HCT116 (cell line): ENCODE data around the gene PPP1R37. TPM values are rescaled to one million over a fixed set of nuclear protein-coding genes. Genes with fewer than 3 reads are reported as not detected.

Experiments used
- ATAC-seq: fragments of 200-7000 bp; cut with Tn5 transposase; 2 replicates; pipeline ENCODE4 v1.9.1; 2020; ENCODE audit warnings: mild to moderate bottlenecking, moderate library complexity
- BruUV-seq: library from RNA; stranded (reverse); fragments of 400-500 nt; replicated peaks from 2 replicates; lab custom pipeline; 2021; lab: Mats Ljungman, UMichigan
- CTCF ChIA-PET: fragments of 300-600 bp; sonication (Branson Sonifier 250); formaldehyde crosslinking; loops from one replicate; lab custom pipeline; 2021; ENCODE audit warnings: antibody characterized with exemption; lab: Charles Lee
- POLR2A ChIA-PET: fragments of 300-600, 350-600 bp; sonication (Branson Sonifier 250); formaldehyde crosslinking; loops from one replicate; lab custom pipeline; 2021; ENCODE audit warnings: antibody characterized with exemption; lab: Charles Lee
- RAD21 ChIA-PET, 2 experiments: fragments of 300-600 bp; sonication (Branson Sonifier 250); formaldehyde crosslinking; loops; one replicate each; lab custom pipeline; 2023; ENCODE audit warnings: low total read pairs in 2 of 2; ENCODE audit not compliant: uncharacterized antibody in 2 of 2, unreplicated experiment in 2 of 2, low non-redundant PET in 1 of 2; lab: Charles Lee
- DNase-seq: peaks from one replicate; pipeline ENCODE4 v3.0.0-alpha.2; 2010; ENCODE audit warnings: low read depth, low spot score
- H2AFZ ChIP-seq: fragments of 200-600 bp; shearing (Covaris generic), sonication (generic); 2 replicates; pipeline ENCODE4 v1.6.1; 2017; ENCODE audit warnings: low read depth, mixed run types, mixed read lengths, antibody characterized with exemption, low read length; ENCODE audit not compliant: poor library complexity, severe bottlenecking
- H3K27ac ChIP-seq: 2 replicates; pipeline ENCODE4 v1.5.1; 2012; ENCODE audit warnings: low read depth, low read length
- H3K27me3 ChIP-seq: fragments of 200-600 bp; sonication (generic); 2 replicates; pipeline ENCODE4 v1.6.1; 2016; ENCODE audit warnings: mixed run types, low read length, mixed read lengths; ENCODE audit not compliant: insufficient read depth
- H3K36me3 ChIP-seq, 2 experiments: fragments of 200-500 bp in 1 of 2; fragments of 200-600 bp in 1 of 2; sonication (Bioruptor generic) in 1 of 2; sonication (generic) in 1 of 2; 2 replicates each; pipeline versions ENCODE4 v1.5.1 to v1.6.1; 2014 to 2016; ENCODE audit warnings: low read length in 2 of 2, inconsistent platforms in 1 of 2, mixed read lengths in 1 of 2, mixed run types in 1 of 2; ENCODE audit not compliant: insufficient read depth in 2 of 2, control insufficient read depth in 1 of 2
- H3K4me1 ChIP-seq, 2 experiments: fragments of 200-600 bp in 1 of 2; sonication (generic) in 1 of 2; 2 replicates each; pipeline versions ENCODE4 v1.5.1 to v1.6.1; 2012 to 2017; ENCODE audit warnings: low read length in 2 of 2, inconsistent platforms in 1 of 2, mild to moderate bottlenecking in 1 of 2, mixed read lengths in 1 of 2, mixed run types in 1 of 2, moderate library complexity in 1 of 2; ENCODE audit not compliant: insufficient read depth in 2 of 2, control insufficient read depth in 1 of 2
- H3K4me2 ChIP-seq: fragments of 200-600 bp; sonication (generic); 2 replicates; pipeline ENCODE4 v1.6.1; 2017; ENCODE audit warnings: mixed run types, low read length, mixed read lengths
- H3K4me3 ChIP-seq, 2 experiments: fragments of 200-600 bp in 1 of 2; sonication (generic) in 1 of 2; replicated peaks in 1 of 2; 2 replicates each; pipeline ENCODE4 v1.5.1; 2011 to 2016; ENCODE audit warnings: low read length in 2 of 2, control low read depth in 1 of 2, low read depth in 1 of 2, mild to moderate bottlenecking in 1 of 2, mixed read lengths in 1 of 2, mixed run types in 1 of 2
- H3K79me2 ChIP-seq: fragments of 200-600 bp; sonication (generic); 2 replicates; pipeline ENCODE4 v1.6.1; 2017; ENCODE audit warnings: mild to moderate bottlenecking, mixed run types, low read length, moderate library complexity, mixed read lengths; ENCODE audit not compliant: insufficient read depth
- H3K9ac ChIP-seq: fragments of 200-600 bp; sonication (generic); 2 replicates; pipeline ENCODE4 v1.6.1; 2016; ENCODE audit warnings: low read length, mixed read lengths
- H3K9me2 ChIP-seq: fragments of 200-600 bp; sonication (generic), shearing (Covaris generic); 2 replicates; pipeline ENCODE4 v1.6.1; 2017; ENCODE audit warnings: mixed run types, mild to moderate bottlenecking, moderate library complexity; ENCODE audit not compliant: insufficient read depth
- H3K9me3 ChIP-seq, 2 experiments: fragments of 200-500 bp in 1 of 2; fragments of 200-600 bp in 1 of 2; sonication (Bioruptor generic) in 1 of 2; sonication (generic) in 1 of 2; 2 replicates each; pipeline ENCODE4 v1.6.1; 2014 to 2017; ENCODE audit warnings: low read length in 2 of 2, mixed read lengths in 2 of 2, inconsistent platforms in 1 of 2, low read depth in 1 of 2, mild to moderate bottlenecking in 1 of 2, mixed run types in 1 of 2, moderate library complexity in 1 of 2; ENCODE audit not compliant: control insufficient read depth in 1 of 2, insufficient read depth in 1 of 2
- H4K20me1 ChIP-seq: fragments of 200-600 bp; sonication (generic), shearing (Covaris generic); 2 replicates; pipeline ENCODE4 v1.6.1; 2017; ENCODE audit warnings: mixed run types, mild to moderate bottlenecking, moderate library complexity; ENCODE audit not compliant: insufficient read depth
- CEBPB ChIP-seq: IDR thresholded peaks from 2 replicates; pipeline ENCODE4 v1.6.1; 2012; ENCODE audit warnings: low read depth
- EZH2 ChIP-seq: fragments of 200-600 bp; sonication (generic); IDR thresholded peaks from 2 replicates; pipeline ENCODE4 v1.6.1; 2017; ENCODE audit warnings: antibody characterized with exemption, mixed run types
- FOSL1 ChIP-seq: IDR thresholded peaks from 2 replicates; pipeline ENCODE4 v1.6.1; 2012; ENCODE audit warnings: low read depth
- JUND ChIP-seq: IDR thresholded peaks from 2 replicates; pipeline ENCODE4 v1.6.1; 2012
- POLR2A ChIP-seq: IDR thresholded peaks from 2 replicates; pipeline ENCODE4 v1.7.0; 2011; ENCODE audit warnings: borderline replicate concordance; ENCODE audit not compliant: insufficient read depth, insufficient read length; ENCODE audit errors: extremely low read depth
- POLR2AphosphoS5 ChIP-seq: IDR thresholded peaks from 2 replicates; pipeline ENCODE4 v1.6.1; 2011; ENCODE audit warnings: mild to moderate bottlenecking, low read depth, low read length, moderate library complexity
- ZNF274 ChIP-seq: fragments of 200-500 bp; sonication (Bioruptor generic); IDR thresholded peaks from 2 replicates; pipeline ENCODE4 v1.6.1; 2014; ENCODE audit warnings: mild to moderate bottlenecking, low read depth, low read length, inconsistent platforms
- intact Hi-C: fragments of 100-400 bp; cut with micrococcal nuclease; formaldehyde crosslinking; loops from 2 replicates; pipeline ENCODE4 v1.10.0; 2022
- total RNA-seq: library from RNA; stranded (reverse); gene quantifications from one replicate; pipeline ENCODE4 v1.2.1, GENCODE V29; 2021; ENCODE audit not compliant: unreplicated experiment
- TF ChIP-seq, protein P1 (sequence below): IDR thresholded peaks from 2 replicates; pipeline ENCODE4 v1.6.1; 2011; ENCODE audit warnings: mild to moderate bottlenecking, low read length, moderate library complexity; ENCODE audit not compliant: insufficient replicate concordance; ENCODE audit errors: extremely low read depth
- TF ChIP-seq, protein P2 (sequence below): IDR thresholded peaks from 2 replicates; pipeline ENCODE4 v1.6.1; 2012
- TF ChIP-seq, protein P3 (sequence below): IDR thresholded peaks from 2 replicates; pipeline ENCODE4 v1.6.1; 2012

Gene PPP1R37
- total RNA-seq, 1 experiment from 2014 or later, result 32.7 TPM

DNA sequence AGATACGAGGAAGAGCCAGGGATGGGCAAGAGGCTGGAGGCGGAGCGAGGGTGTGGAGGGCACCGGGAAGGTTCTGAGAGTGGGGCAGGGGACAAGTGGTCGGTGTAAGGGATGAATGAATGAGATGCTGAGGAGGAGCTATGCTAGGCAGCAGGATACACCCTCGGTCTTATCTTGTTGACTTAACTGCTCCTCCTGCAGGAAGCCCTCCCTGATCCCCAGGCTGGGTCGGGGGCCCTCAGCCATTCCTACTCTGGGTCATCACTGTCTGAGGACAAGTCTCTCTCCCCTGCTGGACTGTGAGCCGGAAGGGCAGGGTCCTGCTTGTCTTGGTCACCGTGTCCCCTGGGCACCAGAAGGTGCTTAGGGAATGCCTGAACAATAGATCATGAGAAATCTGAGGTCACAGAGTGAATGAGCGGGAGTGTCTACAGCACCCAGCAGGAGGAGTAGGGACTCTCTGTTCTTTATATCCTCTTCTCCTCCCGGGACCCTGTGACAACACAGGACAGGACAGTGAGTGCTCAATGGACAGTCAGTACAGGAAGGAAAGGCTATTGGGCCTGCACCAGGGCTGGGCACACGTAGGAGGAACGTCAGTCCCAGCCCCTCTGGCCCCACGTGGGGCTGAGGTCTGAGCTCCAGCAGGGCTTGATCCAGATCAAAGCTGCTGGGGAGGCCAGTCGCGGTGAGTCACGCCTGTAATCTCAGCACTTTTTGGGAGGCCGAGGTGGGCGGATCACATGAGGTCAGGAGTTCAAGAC is 61.3 kb downstream of the PPP1R37 start (continued):
- TF ChIP-seq, protein P1, sequence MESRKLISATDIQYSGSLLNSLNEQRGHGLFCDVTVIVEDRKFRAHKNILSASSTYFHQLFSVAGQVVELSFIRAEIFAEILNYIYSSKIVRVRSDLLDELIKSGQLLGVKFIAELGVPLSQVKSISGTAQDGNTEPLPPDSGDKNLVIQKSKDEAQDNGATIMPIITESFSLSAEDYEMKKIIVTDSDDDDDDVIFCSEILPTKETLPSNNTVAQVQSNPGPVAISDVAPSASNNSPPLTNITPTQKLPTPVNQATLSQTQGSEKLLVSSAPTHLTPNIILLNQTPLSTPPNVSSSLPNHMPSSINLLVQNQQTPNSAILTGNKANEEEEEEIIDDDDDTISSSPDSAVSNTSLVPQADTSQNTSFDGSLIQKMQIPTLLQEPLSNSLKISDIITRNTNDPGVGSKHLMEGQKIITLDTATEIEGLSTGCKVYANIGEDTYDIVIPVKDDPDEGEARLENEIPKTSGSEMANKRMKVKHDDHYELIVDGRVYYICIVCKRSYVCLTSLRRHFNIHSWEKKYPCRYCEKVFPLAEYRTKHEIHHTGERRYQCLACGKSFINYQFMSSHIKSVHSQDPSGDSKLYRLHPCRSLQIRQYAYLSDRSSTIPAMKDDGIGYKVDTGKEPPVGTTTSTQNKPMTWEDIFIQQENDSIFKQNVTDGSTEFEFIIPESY, result no peak

DNA sequence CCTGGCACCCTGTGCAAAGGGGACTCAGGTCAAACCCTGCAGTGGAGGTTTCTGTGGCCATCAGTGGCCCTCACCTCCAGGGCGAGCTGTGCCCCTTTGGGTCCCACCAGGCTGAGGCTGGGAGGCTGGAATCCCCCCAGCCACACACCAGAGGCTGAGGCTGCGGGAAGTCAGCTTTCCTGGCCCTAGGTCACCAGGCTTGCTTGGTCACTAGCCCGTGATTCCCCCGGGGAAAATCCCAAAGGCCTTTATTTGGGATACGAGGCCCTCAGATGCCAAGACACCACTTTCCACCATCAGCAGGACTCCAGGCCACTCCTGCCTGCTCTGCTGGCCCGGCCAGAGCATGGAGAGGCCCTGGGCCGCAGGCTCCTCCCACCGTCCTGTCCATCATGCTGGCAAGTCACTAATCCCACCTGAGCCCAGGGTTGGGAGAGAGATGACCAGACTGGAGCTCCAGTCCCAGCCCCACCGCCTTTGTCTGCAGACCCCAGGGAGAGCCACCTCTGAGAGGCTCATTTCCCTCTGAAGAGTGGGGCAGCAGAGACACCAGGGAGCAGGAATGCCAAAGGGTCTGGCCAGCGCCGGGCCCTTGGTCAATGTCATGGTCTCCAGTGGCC is 63.1 kb downstream of the PPP1R37 start:
- no peak overlapping the region for H3K4me2 ChIP-seq
- intact Hi-C loops, result no loop called here
- no peaks in the 10 kb centered on the region for H4K20me1 ChIP-seq
- ATAC-seq, result no peak
- TF ChIP-seq, protein P2, sequence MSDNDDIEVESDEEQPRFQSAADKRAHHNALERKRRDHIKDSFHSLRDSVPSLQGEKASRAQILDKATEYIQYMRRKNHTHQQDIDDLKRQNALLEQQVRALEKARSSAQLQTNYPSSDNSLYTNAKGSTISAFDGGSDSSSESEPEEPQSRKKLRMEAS, result no peak
- TF ChIP-seq POLR2AphosphoS5 (no peak), ZNF274 (no peak), EZH2 (no peak), JUND (no peak), FOSL1 (no peak), CEBPB (no peak), POLR2A (no peak)
- TF ChIP-seq, protein P3, sequence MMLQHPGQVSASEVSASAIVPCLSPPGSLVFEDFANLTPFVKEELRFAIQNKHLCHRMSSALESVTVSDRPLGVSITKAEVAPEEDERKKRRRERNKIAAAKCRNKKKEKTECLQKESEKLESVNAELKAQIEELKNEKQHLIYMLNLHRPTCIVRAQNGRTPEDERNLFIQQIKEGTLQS, result no peak
- no peaks in the 10 kb centered on the region for H3K36me3 ChIP-seq
- H3K27ac ChIP-seq, result no peak overlapping the region
- H3K9me2 ChIP-seq, result no peaks in the 10 kb centered on the region
- H2AFZ ChIP-seq, result no peak overlapping the region
- no peaks in the 10 kb centered on the region for H3K27me3 ChIP-seq
- H3K4me1 ChIP-seq, result peaks cover 30 to 52% of the 10 kb centered on the region in 2 experiments
- BruUV-seq, result no TSS peak
- no peaks in the 10 kb centered on the region for H3K79me2 ChIP-seq
- no peak for DNase-seq
- RAD21 ChIA-PET, result no interaction called here
- H3K9me3 ChIP-seq, result no peaks in the 10 kb centered on the region
- CTCF ChIA-PET, result no interaction called here
- H3K9ac ChIP-seq, result no peak overlapping the region
- H3K4me3 ChIP-seq, result no peak overlapping the region
- POLR2A ChIA-PET, result no interaction called here
